ENCODE measurements around the gene MRPL52. TPM values are rescaled to one million over a fixed set of nuclear protein-coding genes. Genes with fewer than 3 reads are reported as not detected.

The MRPL52 gene
- total RNA-seq, 2 donors from 2014 or later, result 192 to 204 TPM

DNA sequence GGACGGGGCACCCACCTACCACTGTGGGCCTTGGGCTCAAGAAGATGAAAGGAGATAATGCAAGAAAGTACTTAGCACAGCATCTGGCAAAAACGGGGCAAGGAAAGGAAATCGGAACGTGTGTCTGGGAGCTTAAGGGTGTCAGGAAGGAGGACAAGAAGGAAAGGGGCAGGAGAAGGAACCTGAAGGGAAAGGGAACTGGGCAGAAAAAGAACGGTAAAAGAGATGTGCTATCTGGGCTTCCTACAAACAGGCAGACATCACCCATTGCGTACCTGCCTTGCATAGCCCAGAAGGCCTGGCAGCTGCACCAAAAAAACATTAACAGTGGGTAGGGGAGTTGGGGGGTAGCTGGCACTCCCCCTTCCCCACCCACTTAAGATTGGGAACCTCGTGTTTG lies 52.4 kb downstream of the MRPL52 start:
- Histone ChIP-seq H3K4me1 (ENCODE audit: control insufficient read depth, insufficient read depth, low read length) (peaks cover 14% of the 10 kb centered on the region), H3K36me3 (ENCODE audit: control insufficient read depth, insufficient read depth, low read length) (peaks cover 5% of the 10 kb centered on the region), H3K9me3 (ENCODE audit: control insufficient read depth, low read length) (no peaks in the 10 kb centered on the region), H3K27ac (ENCODE audit: low read depth, low read length) (peak overlapping the region; percentile 85), H3K4me3 (ENCODE audit: low read length) (no peak overlapping the region), H3K27me3 (ENCODE audit: control insufficient read depth, insufficient read depth, low read length, poor library complexity, severe bottlenecking) (peaks cover 4% of the 10 kb centered on the region), H3K9ac (ENCODE audit: extremely low read depth, low read length, poor library complexity, severe bottlenecking) (peak overlapping the region; percentile 47)
- H3K4me3 Mint-ChIP-seq, result no peak overlapping the region
- peaks cover 11% of the 10 kb centered on the region for H3K36me3 Mint-ChIP-seq (ENCODE audit: low read depth)
- no peak for DNase-seq
- peaks cover 26% of the 10 kb centered on the region for H3K27me3 Mint-ChIP-seq (ENCODE audit: insufficient read depth)
- TF ChIP-seq, protein P1, sequence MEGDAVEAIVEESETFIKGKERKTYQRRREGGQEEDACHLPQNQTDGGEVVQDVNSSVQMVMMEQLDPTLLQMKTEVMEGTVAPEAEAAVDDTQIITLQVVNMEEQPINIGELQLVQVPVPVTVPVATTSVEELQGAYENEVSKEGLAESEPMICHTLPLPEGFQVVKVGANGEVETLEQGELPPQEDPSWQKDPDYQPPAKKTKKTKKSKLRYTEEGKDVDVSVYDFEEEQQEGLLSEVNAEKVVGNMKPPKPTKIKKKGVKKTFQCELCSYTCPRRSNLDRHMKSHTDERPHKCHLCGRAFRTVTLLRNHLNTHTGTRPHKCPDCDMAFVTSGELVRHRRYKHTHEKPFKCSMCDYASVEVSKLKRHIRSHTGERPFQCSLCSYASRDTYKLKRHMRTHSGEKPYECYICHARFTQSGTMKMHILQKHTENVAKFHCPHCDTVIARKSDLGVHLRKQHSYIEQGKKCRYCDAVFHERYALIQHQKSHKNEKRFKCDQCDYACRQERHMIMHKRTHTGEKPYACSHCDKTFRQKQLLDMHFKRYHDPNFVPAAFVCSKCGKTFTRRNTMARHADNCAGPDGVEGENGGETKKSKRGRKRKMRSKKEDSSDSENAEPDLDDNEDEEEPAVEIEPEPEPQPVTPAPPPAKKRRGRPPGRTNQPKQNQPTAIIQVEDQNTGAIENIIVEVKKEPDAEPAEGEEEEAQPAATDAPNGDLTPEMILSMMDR (conservative IDR thresholded peaks at IDR 0.05), result no peak
- H3K9me3 Mint-ChIP-seq, result peaks cover 2% of the 10 kb centered on the region
- 63 to 76% methylated on average over 5 to 7 of the region's 7 CpGs for WGBS, 2 experiments (ENCODE audit: insufficient coverage in 1 of 2, insufficient read length in 1 of 2)
- peaks cover 34% of the 10 kb centered on the region for H3K4me1 Mint-ChIP-seq
- no peak overlapping the region for H3K27ac Mint-ChIP-seq

DNA sequence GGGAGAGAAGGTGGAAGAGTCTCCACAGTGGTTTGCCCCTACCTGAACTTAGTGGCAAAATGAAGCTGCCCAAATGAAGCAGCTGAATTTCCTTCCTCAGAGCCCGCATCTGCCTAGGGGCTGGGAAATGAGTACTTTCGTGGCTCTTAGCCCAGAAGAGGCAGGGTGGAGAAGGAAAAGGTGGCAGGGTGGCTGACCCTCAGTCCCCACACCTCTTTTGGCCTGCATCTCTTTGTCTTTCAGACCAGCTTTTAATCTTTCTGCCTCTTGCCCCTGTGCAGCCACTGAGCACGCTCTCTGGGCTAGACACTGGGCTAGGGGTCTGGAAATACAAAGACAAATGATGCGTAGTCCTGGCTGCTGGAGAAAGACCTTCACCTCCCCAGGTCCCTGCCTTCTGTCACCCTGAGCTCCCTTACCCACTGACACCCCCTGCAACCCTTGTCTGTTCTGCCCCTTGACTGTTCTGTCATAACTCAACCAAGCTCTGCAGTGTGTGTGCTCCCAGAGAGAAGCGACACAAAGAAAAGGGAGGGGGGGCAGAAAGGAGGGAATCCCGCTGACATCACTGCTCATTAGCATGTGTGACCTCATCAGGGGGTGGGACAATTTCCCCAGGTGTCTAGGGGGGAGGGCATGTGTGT lies 53.0 kb downstream of the MRPL52 start:
- peaks cover 9% of the 10 kb centered on the region for H3K36me3 Mint-ChIP-seq (ENCODE audit: low read depth)
- Histone ChIP-seq H3K9me3 (ENCODE audit: control insufficient read depth, low read length) (no peaks in the 10 kb centered on the region), H3K36me3 (ENCODE audit: control insufficient read depth, insufficient read depth, low read length) (peaks cover 5% of the 10 kb centered on the region), H3K9ac (ENCODE audit: extremely low read depth, low read length, poor library complexity, severe bottlenecking) (peak overlapping the region; percentile 47), H3K4me3 (ENCODE audit: low read length) (peak overlapping the region; percentile 27), H3K27me3 (ENCODE audit: control insufficient read depth, insufficient read depth, low read length, poor library complexity, severe bottlenecking) (peaks cover 4% of the 10 kb centered on the region), H3K27ac (ENCODE audit: low read depth, low read length) (peak overlapping the region; percentile 85), H3K4me1 (ENCODE audit: control insufficient read depth, insufficient read depth, low read length) (peaks cover 16% of the 10 kb centered on the region)
- peak overlapping the region; percentile 49 for H3K4me3 Mint-ChIP-seq
- H3K27ac Mint-ChIP-seq, result peak overlapping the region; percentile 93
- TF ChIP-seq, protein P1 (conservative IDR thresholded peaks at IDR 0.05), result no peak
- 44 to 55% methylated on average over 4 to 6 of the region's 6 CpGs for WGBS, 2 experiments (ENCODE audit: insufficient coverage in 1 of 2, insufficient read length in 1 of 2)
- H3K4me1 Mint-ChIP-seq, result peaks cover 34% of the 10 kb centered on the region
- DNase-seq, result peak; percentile 86
- H3K27me3 Mint-ChIP-seq (ENCODE audit: insufficient read depth), result peaks cover 26% of the 10 kb centered on the region
- H3K9me3 Mint-ChIP-seq, result peaks cover 2% of the 10 kb centered on the region

DNA sequence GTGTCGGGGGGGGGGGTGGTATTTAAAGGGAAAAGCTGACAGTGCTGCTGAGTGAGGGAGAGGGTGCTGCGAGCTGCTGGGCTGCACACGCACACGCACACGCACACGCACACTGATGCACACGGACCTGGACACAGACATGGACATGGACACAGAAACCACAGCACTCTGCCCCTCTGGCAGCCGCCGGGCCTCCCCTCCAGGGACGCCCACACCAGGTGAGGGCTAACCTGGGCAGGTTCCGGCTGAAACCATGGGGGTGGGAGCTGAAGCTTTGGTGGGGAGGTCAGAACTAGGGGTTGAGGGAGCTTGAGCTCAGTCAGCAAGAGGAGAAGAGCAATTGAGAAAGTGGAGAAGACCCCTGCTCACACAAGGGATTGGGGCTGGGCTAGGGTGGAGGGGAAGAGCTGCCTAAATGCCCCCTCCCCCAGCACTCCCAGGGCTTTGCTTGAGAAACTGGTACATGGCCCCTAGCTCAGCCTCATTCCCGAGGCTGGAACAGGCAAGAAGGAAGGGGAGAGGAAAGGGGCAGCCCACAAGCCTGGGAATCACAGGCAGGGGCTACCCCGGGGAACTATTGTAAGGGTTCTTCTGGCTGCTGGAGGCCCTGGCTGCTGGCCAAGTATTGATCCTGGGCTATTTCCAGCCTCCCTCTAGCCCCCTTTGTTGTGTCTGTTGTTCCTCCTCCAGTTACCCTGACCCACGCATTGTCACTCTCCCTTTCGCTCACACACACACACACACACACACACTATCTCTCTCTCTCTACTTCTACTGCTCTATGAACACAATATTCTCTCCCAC lies 53.7 kb downstream of the MRPL52 start, which contains the start of gene REM2:
TSS of gene REM2 (plus strand) at position 50 of the 804 bp plus-strand sequence. CDS start at position 116, 66 bp downstream.
- no peak for DNase-seq
- Mint-ChIP-seq H3K4me1 (peaks cover 34% of the 10 kb centered on the region), H3K27ac (peak within 1 kb of the TSS; percentile 93), H3K27me3 (ENCODE audit: insufficient read depth) (peaks cover 25% of the 10 kb centered on the region), H3K36me3 (ENCODE audit: low read depth) (peaks cover 3% of the 10 kb centered on the region), H3K4me3 (peak within 1 kb of the TSS; percentile 49), H3K9me3 (peaks cover 2% of the 10 kb centered on the region)
- peaks cover 2% of the 10 kb centered on the region for H3K36me3 ChIP-seq (ENCODE audit: control insufficient read depth, insufficient read depth, low read length)
- 36 to 45% methylated on average over 10 to 14 of the region's 15 CpGs for WGBS, 2 experiments (ENCODE audit: insufficient coverage in 1 of 2, insufficient read length in 1 of 2)
- no peaks in the 10 kb centered on the region for H3K9me3 ChIP-seq (ENCODE audit: control insufficient read depth, low read length)
- H3K27ac ChIP-seq (ENCODE audit: low read depth, low read length), result peak within 1 kb of the TSS; percentile 93
- H3K4me1 ChIP-seq (ENCODE audit: control insufficient read depth, insufficient read depth, low read length), result peaks cover 22% of the 10 kb centered on the region
- TF ChIP-seq, protein P1 (conservative IDR thresholded peaks at IDR 0.05), result no peak
- H3K9ac ChIP-seq (ENCODE audit: extremely low read depth, low read length, poor library complexity, severe bottlenecking), result peak within 1 kb of the TSS; percentile 47
- H3K27me3 ChIP-seq (ENCODE audit: control insufficient read depth, insufficient read depth, low read length, poor library complexity, severe bottlenecking), result peaks cover 4% of the 10 kb centered on the region
- peak within 1 kb of the TSS; percentile 69 for H3K4me3 ChIP-seq (ENCODE audit: low read length)
